HCT116 (cell line): ENCODE results near the gene OR4M1. TPM values are rescaled to one million over a fixed set of nuclear protein-coding genes. Genes with fewer than 3 reads are reported as not detected.
"Not testable (repeated sequence)": the region's sequence is repeated elsewhere in the genome, so short reads cannot be mapped to it uniquely, and the experiment has no call there.

Source experiments
- ATAC-seq: fragments of 200-7000 bp; cut with Tn5 transposase; 2 replicates; pipeline ENCODE4 v1.9.1; 2020; ENCODE audit warnings: mild to moderate bottlenecking, moderate library complexity
- BruUV-seq: library from RNA; stranded (reverse); fragments of 400-500 nt; replicated peaks from 2 replicates; lab custom pipeline; 2021; lab: Mats Ljungman, UMichigan
- CTCF ChIA-PET: fragments of 300-600 bp; sonication (Branson Sonifier 250); formaldehyde crosslinking; loops from one replicate; lab custom pipeline; 2021; ENCODE audit warnings: antibody characterized with exemption; lab: Charles Lee
- POLR2A ChIA-PET: fragments of 300-600, 350-600 bp; sonication (Branson Sonifier 250); formaldehyde crosslinking; loops from one replicate; lab custom pipeline; 2021; ENCODE audit warnings: antibody characterized with exemption; lab: Charles Lee
- RAD21 ChIA-PET, 2 experiments: fragments of 300-600 bp; sonication (Branson Sonifier 250); formaldehyde crosslinking; loops; one replicate each; lab custom pipeline; 2023; ENCODE audit warnings: low total read pairs in 2 of 2; ENCODE audit not compliant: uncharacterized antibody in 2 of 2, unreplicated experiment in 2 of 2, low non-redundant PET in 1 of 2; lab: Charles Lee
- DNase-seq: peaks from one replicate; pipeline ENCODE4 v3.0.0-alpha.2; 2010; ENCODE audit warnings: low read depth, low spot score
- H2AFZ ChIP-seq: fragments of 200-600 bp; shearing (Covaris generic), sonication (generic); 2 replicates; pipeline ENCODE4 v1.6.1; 2017; ENCODE audit warnings: low read depth, mixed run types, mixed read lengths, antibody characterized with exemption, low read length; ENCODE audit not compliant: poor library complexity, severe bottlenecking
- H3K27ac ChIP-seq: 2 replicates; pipeline ENCODE4 v1.5.1; 2012; ENCODE audit warnings: low read depth, low read length
- H3K27me3 ChIP-seq: fragments of 200-600 bp; sonication (generic); 2 replicates; pipeline ENCODE4 v1.6.1; 2016; ENCODE audit warnings: mixed run types, low read length, mixed read lengths; ENCODE audit not compliant: insufficient read depth
- H3K36me3 ChIP-seq, 2 experiments: fragments of 200-500 bp in 1 of 2; fragments of 200-600 bp in 1 of 2; sonication (Bioruptor generic) in 1 of 2; sonication (generic) in 1 of 2; 2 replicates each; pipeline versions ENCODE4 v1.5.1 to v1.6.1; 2014 to 2016; ENCODE audit warnings: low read length in 2 of 2, inconsistent platforms in 1 of 2, mixed read lengths in 1 of 2, mixed run types in 1 of 2; ENCODE audit not compliant: insufficient read depth in 2 of 2, control insufficient read depth in 1 of 2
- H3K4me1 ChIP-seq, 2 experiments: fragments of 200-600 bp in 1 of 2; sonication (generic) in 1 of 2; 2 replicates each; pipeline versions ENCODE4 v1.5.1 to v1.6.1; 2012 to 2017; ENCODE audit warnings: low read length in 2 of 2, inconsistent platforms in 1 of 2, mild to moderate bottlenecking in 1 of 2, mixed read lengths in 1 of 2, mixed run types in 1 of 2, moderate library complexity in 1 of 2; ENCODE audit not compliant: insufficient read depth in 2 of 2, control insufficient read depth in 1 of 2
- H3K4me2 ChIP-seq: fragments of 200-600 bp; sonication (generic); 2 replicates; pipeline ENCODE4 v1.6.1; 2017; ENCODE audit warnings: mixed run types, low read length, mixed read lengths
- H3K4me3 ChIP-seq, 2 experiments: fragments of 200-600 bp in 1 of 2; sonication (generic) in 1 of 2; replicated peaks in 1 of 2; 2 replicates each; pipeline ENCODE4 v1.5.1; 2011 to 2016; ENCODE audit warnings: low read length in 2 of 2, control low read depth in 1 of 2, low read depth in 1 of 2, mild to moderate bottlenecking in 1 of 2, mixed read lengths in 1 of 2, mixed run types in 1 of 2
- H3K79me2 ChIP-seq: fragments of 200-600 bp; sonication (generic); 2 replicates; pipeline ENCODE4 v1.6.1; 2017; ENCODE audit warnings: mild to moderate bottlenecking, mixed run types, low read length, moderate library complexity, mixed read lengths; ENCODE audit not compliant: insufficient read depth
- H3K9ac ChIP-seq: fragments of 200-600 bp; sonication (generic); 2 replicates; pipeline ENCODE4 v1.6.1; 2016; ENCODE audit warnings: low read length, mixed read lengths
- H3K9me2 ChIP-seq: fragments of 200-600 bp; sonication (generic), shearing (Covaris generic); 2 replicates; pipeline ENCODE4 v1.6.1; 2017; ENCODE audit warnings: mixed run types, mild to moderate bottlenecking, moderate library complexity; ENCODE audit not compliant: insufficient read depth
- H3K9me3 ChIP-seq, 2 experiments: fragments of 200-500 bp in 1 of 2; fragments of 200-600 bp in 1 of 2; sonication (Bioruptor generic) in 1 of 2; sonication (generic) in 1 of 2; 2 replicates each; pipeline ENCODE4 v1.6.1; 2014 to 2017; ENCODE audit warnings: low read length in 2 of 2, mixed read lengths in 2 of 2, inconsistent platforms in 1 of 2, low read depth in 1 of 2, mild to moderate bottlenecking in 1 of 2, mixed run types in 1 of 2, moderate library complexity in 1 of 2; ENCODE audit not compliant: control insufficient read depth in 1 of 2, insufficient read depth in 1 of 2
- H4K20me1 ChIP-seq: fragments of 200-600 bp; sonication (generic), shearing (Covaris generic); 2 replicates; pipeline ENCODE4 v1.6.1; 2017; ENCODE audit warnings: mixed run types, mild to moderate bottlenecking, moderate library complexity; ENCODE audit not compliant: insufficient read depth
- CEBPB ChIP-seq: IDR thresholded peaks from 2 replicates; pipeline ENCODE4 v1.6.1; 2012; ENCODE audit warnings: low read depth
- EZH2phosphoT487 ChIP-seq: fragments of 200-600 bp; IDR thresholded peaks from 2 replicates; pipeline ENCODE4 v1.6.1; 2018; ENCODE audit warnings: antibody characterized with exemption, borderline replicate concordance
- POLR2A ChIP-seq: IDR thresholded peaks from 2 replicates; pipeline ENCODE4 v1.7.0; 2011; ENCODE audit warnings: borderline replicate concordance; ENCODE audit not compliant: insufficient read depth, insufficient read length; ENCODE audit errors: extremely low read depth
- SIN3A ChIP-seq: IDR thresholded peaks from 2 replicates; pipeline ENCODE4 v1.6.1; 2012; ENCODE audit warnings: low read depth
- SRF ChIP-seq: IDR thresholded peaks from 2 replicates; pipeline ENCODE4 v1.6.1; 2012; ENCODE audit warnings: low read depth
- TCF7L2 ChIP-seq: IDR thresholded peaks from 2 replicates; pipeline ENCODE4 v1.7.0; 2011; ENCODE audit warnings: borderline replicate concordance, inconsistent platforms; ENCODE audit not compliant: insufficient read depth, insufficient read length; ENCODE audit errors: extremely low read depth
- ZFX ChIP-seq: fragments of 450-650 bp; IDR thresholded peaks from 2 replicates; pipeline ENCODE4 v1.6.1; 2017
- intact Hi-C: fragments of 100-400 bp; cut with micrococcal nuclease; formaldehyde crosslinking; loops from 2 replicates; pipeline ENCODE4 v1.10.0; 2022
- total RNA-seq: library from RNA; stranded (reverse); gene quantifications from one replicate; pipeline ENCODE4 v1.2.1, GENCODE V29; 2021; ENCODE audit not compliant: unreplicated experiment

Gene OR4M1
- total RNA-seq, 1 experiment from 2014 or later, result not detected

GRCh38 chr14:19801118-19801464 is 27.8 kb downstream of the OR4M1 start:
- no peaks in the 10 kb centered on the region for H3K79me2 ChIP-seq
- H4K20me1 ChIP-seq, result no peaks in the 10 kb centered on the region
- ChIA-PET RAD21 (no interaction called here), CTCF (no interaction called here), POLR2A (no interaction called here)
- TF ChIP-seq SIN3A (no peak), TCF7L2 (no peak), POLR2A (no peak), SRF (no peak), EZH2phosphoT487 (no peak), ZFX (no peak), CEBPB (no peak)
- no peak overlapping the region for H3K9ac ChIP-seq
- H2AFZ ChIP-seq, result no peak overlapping the region
- no peak for DNase-seq
- intact Hi-C loops, result no loop called here
- no peak for ATAC-seq
- no peaks in the 10 kb centered on the region for H3K9me2 ChIP-seq
- BruUV-seq, result no TSS peak
- H3K27me3 ChIP-seq, result no peaks in the 10 kb centered on the region
- no peak overlapping the region for H3K4me2 ChIP-seq
- H3K4me1 ChIP-seq, result no peaks in the 10 kb centered on the region
- no peaks in the 10 kb centered on the region for H3K36me3 ChIP-seq
- no peak overlapping the region for H3K27ac ChIP-seq
- peaks cover 10 to 36% of the 10 kb centered on the region in 2 experiments; a peak in 3 of 4 replicates for H3K9me3 ChIP-seq
- H3K4me3 ChIP-seq, result no peak overlapping the region

- DNase-seq, ATAC-seq, H2AFZ ChIP-seq, BruUV-seq, H3K79me2 ChIP-seq, POLR2A ChIA-PET, H4K20me1 ChIP-seq, H3K4me3 ChIP-seq, CTCF ChIA-PET, H3K27me3 ChIP-seq, H3K9me2 ChIP-seq, H3K9ac ChIP-seq, H3K4me1 ChIP-seq, H3K36me3 ChIP-seq, RAD21 ChIA-PET, intact Hi-C loops, H3K4me2 ChIP-seq, H3K27ac ChIP-seq: not testable (repeated sequence)
- H3K9me3 ChIP-seq, result peaks cover 15 to 29% of the 10 kb centered on the region in 2 experiments
Measured at GRCh38 chr14:19803470-19803869, 30.2 kb downstream of the OR4M1 start, which contains the start of gene OR4N2. OR4N2 (plus strand) TSS chr14:19803770; CDS start chr14:19827449, 23,679 bp downstream.

GRCh38 chr14:19813171-19813920 is 40.0 kb downstream of the OR4M1 start:
- H4K20me1 ChIP-seq, ATAC-seq, RAD21 ChIA-PET, H3K79me2 ChIP-seq, DNase-seq, H3K4me1 ChIP-seq, POLR2A ChIA-PET, BruUV-seq, H3K4me3 ChIP-seq, H3K9me2 ChIP-seq, H3K27me3 ChIP-seq, H3K9ac ChIP-seq, H2AFZ ChIP-seq, H3K27ac ChIP-seq, H3K4me2 ChIP-seq, CTCF ChIA-PET, intact Hi-C loops, H3K36me3 ChIP-seq: not testable (repeated sequence)
- H3K9me3 ChIP-seq, result peaks cover 7 to 18% of the 10 kb centered on the region in 2 experiments; a peak in 3 of 4 replicates

DNA sequence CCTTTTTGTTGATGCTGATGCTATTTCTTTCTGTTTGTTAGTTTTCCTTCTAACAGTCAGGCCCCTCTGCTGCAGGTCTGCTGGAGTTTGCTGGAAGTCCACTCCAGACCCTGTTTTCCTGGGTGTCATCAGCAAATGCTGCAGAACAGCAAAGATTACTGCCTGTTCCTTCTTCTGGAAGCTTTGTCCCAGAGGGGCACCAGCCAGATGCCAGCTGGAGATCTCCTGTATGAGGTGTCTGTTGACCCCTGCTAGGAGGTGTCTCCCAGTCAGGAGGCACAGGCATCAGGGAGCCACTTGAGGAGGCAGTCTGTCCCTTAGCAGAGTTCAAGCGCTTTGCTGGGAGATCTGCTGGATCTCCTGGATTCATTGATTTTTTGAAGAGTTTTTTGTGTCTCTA is 46.6 kb downstream of the OR4M1 start:
- CTCF ChIA-PET, H3K9ac ChIP-seq, H4K20me1 ChIP-seq, H3K36me3 ChIP-seq, H3K9me2 ChIP-seq, H3K27ac ChIP-seq, H2AFZ ChIP-seq, H3K9me3 ChIP-seq, intact Hi-C loops, H3K4me1 ChIP-seq, H3K4me2 ChIP-seq, DNase-seq, POLR2A ChIA-PET, H3K79me2 ChIP-seq, BruUV-seq, H3K4me3 ChIP-seq, H3K27me3 ChIP-seq, RAD21 ChIA-PET, ATAC-seq: not testable (repeated sequence)
